MM.1S (cell line): Measurements from ENCODE around the gene DNAJC5.

ENCODE experiments used
- DNase-seq: peaks from one replicate; pipeline ENCODE4 v3.0.0-alpha.2; 2015
- H2AFZ ChIP-seq: fragments of 300-600 bp; sonication (generic); 2 replicates; pipeline ENCODE4 v1.6.0; 2016; ENCODE audit warnings: antibody characterized with exemption, low read length
- H3F3A ChIP-seq: fragments of 300-600 bp; sonication (generic); 2 replicates; pipeline ENCODE4 v1.6.1; 2016; ENCODE audit warnings: mild to moderate bottlenecking, antibody characterized with exemption, low read length, moderate library complexity, mixed read lengths; ENCODE audit not compliant: insufficient read depth
- H3K27ac ChIP-seq: fragments of 300-600 bp; sonication (generic); 2 replicates; pipeline ENCODE4 v1.5.1; 2016; ENCODE audit warnings: mild to moderate bottlenecking, low read length
- H3K27me3 ChIP-seq: fragments of 300-600 bp; sonication (generic); replicated peaks from 2 replicates; pipeline ENCODE4 v1.6.0; 2016; ENCODE audit warnings: low read length; ENCODE audit not compliant: insufficient read depth
- H3K36me3 ChIP-seq: fragments of 300-600 bp; sonication (generic); replicated peaks from 2 replicates; pipeline ENCODE4 v1.6.1; 2016; ENCODE audit warnings: mild to moderate bottlenecking, low read length, mixed read lengths; ENCODE audit not compliant: insufficient read depth
- H3K4me1 ChIP-seq: fragments of 300-600 bp; sonication (generic); 2 replicates; pipeline ENCODE4 v1.6.1; 2016; ENCODE audit warnings: low read length, mixed read lengths
- H3K4me2 ChIP-seq: fragments of 300-600 bp; sonication (generic); 2 replicates; pipeline ENCODE4 v1.6.0; 2016; ENCODE audit warnings: low read depth, low read length
- H3K4me3 ChIP-seq: fragments of 300-600 bp; sonication (generic); 2 replicates; pipeline ENCODE4 v1.5.1; 2016; ENCODE audit warnings: low read length, mixed read lengths
- H3K79me2 ChIP-seq: fragments of 300-600 bp; sonication (generic); 2 replicates; pipeline ENCODE4 v1.6.1; 2016; ENCODE audit warnings: mixed run types, low read length, mixed read lengths
- H3K9ac ChIP-seq: fragments of 300-600 bp; sonication (generic); 2 replicates; pipeline ENCODE4 v1.6.1; 2016; ENCODE audit warnings: low read length, mixed read lengths
- H3K9me2 ChIP-seq: fragments of 300-600 bp; sonication (generic); replicated peaks from 2 replicates; pipeline ENCODE4 v1.6.1; 2016; ENCODE audit warnings: mild to moderate bottlenecking, low read length, mixed read lengths; ENCODE audit not compliant: insufficient read depth
- H3K9me3 ChIP-seq: fragments of 300-600 bp; sonication (generic); replicated peaks from 2 replicates; pipeline ENCODE4 v1.6.1; 2016; ENCODE audit warnings: mild to moderate bottlenecking, low read length, mixed read lengths; ENCODE audit not compliant: insufficient read depth
- H4K20me1 ChIP-seq: fragments of 300-600 bp; sonication (generic); 2 replicates; pipeline ENCODE4 v1.6.1; 2016; ENCODE audit warnings: mild to moderate bottlenecking, low read length, moderate library complexity, mixed read lengths; ENCODE audit not compliant: insufficient read depth
- CTCF ChIP-seq: fragments of 300-600 bp; sonication (generic); IDR thresholded peaks from 2 replicates; pipeline ENCODE4 v1.5.1; 2016; ENCODE audit warnings: antibody characterized with exemption, low read length, mixed read lengths
- EZH2 ChIP-seq: fragments of 300-600 bp; sonication (generic); optimal IDR thresholded peaks from 2 replicates; pipeline ENCODE3; 2017; ENCODE audit warnings: low read depth, mild to moderate bottlenecking, antibody characterized with exemption, low read length, mixed read lengths
- EZH2phosphoT487 ChIP-seq: fragments of 300-600 bp; sonication (generic); IDR thresholded peaks from 2 replicates; pipeline ENCODE4 v1.6.1; 2018; ENCODE audit warnings: antibody characterized with exemption, low read length

Gene DNAJC5

GRCh38 chr20:63884506-63885263 lies 10.2 kb upstream of the DNAJC5 start:
- DNase-seq: no peak
- H3K4me2 ChIP-seq: no peak overlapping the region
- H3K79me2 ChIP-seq: no peaks in the 10 kb centered on the region
- no peaks in the 10 kb centered on the region for H3K27me3 ChIP-seq
- H2AFZ ChIP-seq: no peak overlapping the region
- H4K20me1 ChIP-seq: no peaks in the 10 kb centered on the region
- H3K9ac ChIP-seq: no peak overlapping the region
- no peaks in the 10 kb centered on the region for H3K36me3 ChIP-seq
- no peak overlapping the region for H3K4me3 ChIP-seq
- no peaks in the 10 kb centered on the region for H3F3A ChIP-seq
- TF ChIP-seq CTCF (no peak), EZH2phosphoT487 (no peak), EZH2 (no peak)
- no peaks in the 10 kb centered on the region for H3K4me1 ChIP-seq
- H3K9me2 ChIP-seq: no peaks in the 10 kb centered on the region
- H3K9me3 ChIP-seq: no peaks in the 10 kb centered on the region
- no peak overlapping the region for H3K27ac ChIP-seq

- H3K79me2 ChIP-seq: no peaks in the 10 kb centered on the region
- H4K20me1 ChIP-seq: no peaks in the 10 kb centered on the region
- H3K36me3 ChIP-seq: no peaks in the 10 kb centered on the region
- H3K9me3 ChIP-seq: no peaks in the 10 kb centered on the region
- TF ChIP-seq EZH2phosphoT487 (no peak), CTCF (no peak), EZH2 (no peak)
- no peak overlapping the region for H3K4me2 ChIP-seq
- H3K4me1 ChIP-seq: no peaks in the 10 kb centered on the region
- no peak for DNase-seq
- no peaks in the 10 kb centered on the region for H3K9me2 ChIP-seq
- H3F3A ChIP-seq: no peaks in the 10 kb centered on the region
- no peak overlapping the region for H2AFZ ChIP-seq
- no peak overlapping the region for H3K9ac ChIP-seq
- H3K27ac ChIP-seq: no peak overlapping the region
- H3K27me3 ChIP-seq: no peaks in the 10 kb centered on the region
- no peak overlapping the region for H3K4me3 ChIP-seq
These were observed 9.5 kb upstream of the DNAJC5 start for GRCh38 chr20:63885264-63886053.

- Histone ChIP-seq H2AFZ (no peak overlapping the region), H3K4me2 (no peak overlapping the region), H3F3A (no peaks in the 10 kb centered on the region), H3K4me3 (no peak overlapping the region), H3K9ac (no peak overlapping the region), H3K9me3 (no peaks in the 10 kb centered on the region), H3K27ac (no peak overlapping the region), H3K4me1 (no peaks in the 10 kb centered on the region), H3K9me2 (no peaks in the 10 kb centered on the region), H3K36me3 (no peaks in the 10 kb centered on the region), H4K20me1 (no peaks in the 10 kb centered on the region), H3K27me3 (no peaks in the 10 kb centered on the region), H3K79me2 (no peaks in the 10 kb centered on the region)
- TF ChIP-seq CTCF (no peak), EZH2phosphoT487 (no peak), EZH2 (no peak)
- no peak for DNase-seq
These were observed 8.9 kb upstream of the DNAJC5 start for GRCh38 chr20:63886054-63886419.
